Heart right ventricle (tissue), 16 donors: ENCODE data around the gene METTL1. TPM values are rescaled to one million over a fixed set of nuclear protein-coding genes. Genes with fewer than 3 reads are reported as not detected.

Experiments used
- ATAC-seq, 8 donors: fragments of 200-7000 bp; cut with Tn5 transposase; one replicate each; pipeline ENCODE4 v1.9.1; 2020; ENCODE audit warnings: mild to moderate bottlenecking in 8 of 8, moderate library complexity in 8 of 8, moderate number of reproducible peaks in 1 of 8
- DNase-seq, 2 donors: peaks; one replicate each; pipeline ENCODE4 v3.0.0-alpha.2; 2020
- H3K27ac ChIP-seq, 10 donors: fragments of 200-600 bp; sonication (generic) in 2 of 10; one replicate each; pipeline versions ENCODE4 v1.5.0 to v1.8.0; 2020 to 2022; ENCODE audit warnings: mild to moderate bottlenecking in 3 of 10
- H3K27me3 ChIP-seq, 7 donors: fragments of 200-600 bp; one replicate each; pipeline ENCODE4 v1.8.0; 2021 to 2022; ENCODE audit warnings: mild to moderate bottlenecking in 2 of 7
- H3K36me3 ChIP-seq, 9 donors: fragments of 200-600 bp; sonication (generic) in 1 of 9; one replicate each; pipeline versions ENCODE4 v1.5.0 to v1.8.0; 2020 to 2022; ENCODE audit warnings: mild to moderate bottlenecking in 2 of 9
- H3K4me1 ChIP-seq, 9 donors: fragments of 200-600 bp; sonication (generic) in 1 of 9; one replicate each; pipeline versions ENCODE4 v1.5.0 to v1.8.0; 2020 to 2022; ENCODE audit warnings: mild to moderate bottlenecking in 4 of 9
- H3K4me3 ChIP-seq, 10 donors: fragments of 200-600 bp; sonication (generic) in 2 of 10; one replicate each; pipeline versions ENCODE4 v1.5.0 to v1.8.0; 2020 to 2022; ENCODE audit warnings: mild to moderate bottlenecking in 7 of 10, moderate library complexity in 2 of 10
- H3K9me3 ChIP-seq, 11 donors: fragments of 200-600 bp in 10 of 11; sonication (generic) in 2 of 11; one replicate each; pipeline versions ENCODE4 v1.5.0 to v1.8.0; 2013 to 2022; ENCODE audit warnings: mild to moderate bottlenecking in 2 of 11, control low read depth in 1 of 11, moderate library complexity in 1 of 11
- WGBS, 2 donors: extraction: QIAGEN DNeasy Blood & Tissue Kit; methylation state at CpG; one replicate each; pipeline ENCODE4 v1.1.7; 2013; ENCODE audit warnings: inconsistent platforms in 1 of 2; 5-methylcytosine and 5-hydroxymethylcytosine counted together
- intact Hi-C, 10 donors: fragments of 100-400 bp; cut with DNase I; formaldehyde crosslinking; loops; one replicate each; pipeline versions ENCODE4 v1.11.1 to v1.14.2; 2022
- polyA plus RNA-seq, 2 donors: library from polyadenylated mRNA; stranded (reverse); fragments of 200-250 nt; gene quantifications; one replicate each; pipeline ENCODE4 v1.2.3, GENCODE V29; 2013
- total RNA-seq, 10 donors: library from RNA; stranded (reverse); fragmentation: NEBNext Ultra II Directional in 3 of 10; extraction: Animal tissue kit (Norgen Biotek cat#: 25700) in 3 of 10; gene quantifications; one replicate each; pipeline versions ENCODE4 v1.2.1 to v1.2.4, GENCODE V29; 2021 to 2023
- TF ChIP-seq, protein P1 (sequence below), 9 donors: fragments of 200-600 bp; sonication (generic) in 2 of 9; IDR thresholded peaks; one replicate each; pipeline versions ENCODE4 v1.5.0 to v1.8.0; 2021 to 2022; ENCODE audit warnings: antibody characterized with exemption in 9 of 9, mild to moderate bottlenecking in 5 of 9, moderate library complexity in 1 of 9
- donor health status: Arrhythmogenic right ventricular cardiomyopathy.
- donor health status: ischemic (EF 13 %, LVEDD 7.1; RV severe dilation, severe dysfunction).
- donor health status: healthy with polysubstance abuse.
- donor health status: DM: no; HTN: yes; CAD: no.
- donor health status: DM: no; HTN: no; CAD: no.
- donor health status: ischemic (EF 25% LVEDD 6.9; RV normal size, moderate dysfunction).
- donor health status: ischemic (EF 25% LVEDD 5.7; RV mildly dilated, moderate dysfunction).
- donor health status: healthy.
- donor health status: DM: yes; HTN: yes; CAD: no.
- donor health status: Ischemic cardiomyopathy.
- donor health status: ischemic (EF 35%, LVEDD 5.7; RV mildly dilated, moderate dysfunction).
- donor health status: nonischemic (EF 11% LVEDD 7.7; RV severe dilation, severe dysfunction).
- donor health status: DM: yes; HTN: yes; CAD: no.
- donor health status: PGD.
- donor health status: ischemic (EF 29% LVEDD 5.4; RV normal size, mild dysfunction).
- donor health status: nonischemic (EF 23%, LVEDD 6.1; RV moderate dilation, normal function).

The METTL1 gene
- total and polyA plus RNA-seq, 12 donors, result 5.6 to 29.4 (median 8.3) TPM

DNA sequence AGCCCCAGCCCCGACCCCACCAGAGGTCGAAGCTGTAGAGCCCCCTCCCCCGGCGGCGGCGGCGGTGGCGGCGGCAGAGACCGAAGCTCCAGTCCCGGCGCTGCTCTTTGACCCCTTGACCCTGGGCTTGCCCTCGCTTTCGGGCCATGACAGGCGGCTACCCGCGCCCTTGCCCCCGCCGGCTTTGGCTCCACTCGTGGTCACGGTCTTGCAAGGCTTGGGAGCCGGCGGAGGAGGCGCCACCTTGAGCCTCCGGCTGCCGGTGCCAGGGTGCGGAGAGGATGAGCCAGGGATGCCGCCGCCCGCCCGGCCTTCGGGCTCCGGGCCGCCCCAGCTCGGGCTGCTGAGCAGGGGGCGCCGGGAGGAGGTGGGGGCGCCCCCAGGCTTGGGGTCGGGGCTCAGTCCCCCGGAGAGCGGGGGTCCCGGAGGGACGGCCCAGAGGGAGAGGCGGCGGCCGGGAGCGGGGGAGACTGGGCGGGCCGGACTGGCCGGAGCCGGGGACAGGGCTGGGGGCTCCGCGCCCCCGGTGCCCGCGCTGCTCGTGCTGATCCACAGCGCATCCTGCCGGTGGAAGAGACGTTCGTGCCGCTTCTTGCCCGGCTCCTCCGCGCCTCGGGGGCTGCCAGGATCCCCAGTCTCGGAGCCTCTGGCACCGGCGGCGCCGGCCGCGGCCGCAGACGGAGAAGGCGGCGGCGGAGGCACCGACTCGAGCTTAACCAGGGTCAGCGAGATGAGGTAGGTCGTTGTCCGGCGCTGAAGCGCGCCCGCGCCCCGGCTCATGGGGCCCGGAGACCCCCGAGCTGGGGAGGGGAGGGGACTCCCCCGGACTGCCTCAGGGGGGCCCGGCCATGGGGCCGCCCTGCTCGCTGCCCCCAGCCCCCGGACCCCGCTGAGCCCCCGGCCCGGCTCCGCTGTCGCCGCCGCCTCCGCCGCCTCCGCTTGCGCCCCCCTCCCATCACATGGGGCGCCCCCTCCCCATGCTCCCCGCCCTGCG is 34.1 kb downstream of the METTL1 start:
- Histone ChIP-seq H3K4me1 (peaks cover 19 to 65% (median 34%) of the 10 kb centered on the region in 9 donors), H3K36me3 (peaks cover 0 to 33% (median 0%) of the 10 kb centered on the region in 9 donors), H3K27ac (peak overlapping the region; percentile 7 to 77 (median 47)), H3K9me3 (no peaks in the 10 kb centered on the region), H3K4me3 (peak overlapping the region; percentile 25 to 56 (median 50)), H3K27me3 (peaks cover 13 to 84% (median 72%) of the 10 kb centered on the region in 7 donors)
- no peak for DNase-seq
- TF ChIP-seq, protein P1, sequence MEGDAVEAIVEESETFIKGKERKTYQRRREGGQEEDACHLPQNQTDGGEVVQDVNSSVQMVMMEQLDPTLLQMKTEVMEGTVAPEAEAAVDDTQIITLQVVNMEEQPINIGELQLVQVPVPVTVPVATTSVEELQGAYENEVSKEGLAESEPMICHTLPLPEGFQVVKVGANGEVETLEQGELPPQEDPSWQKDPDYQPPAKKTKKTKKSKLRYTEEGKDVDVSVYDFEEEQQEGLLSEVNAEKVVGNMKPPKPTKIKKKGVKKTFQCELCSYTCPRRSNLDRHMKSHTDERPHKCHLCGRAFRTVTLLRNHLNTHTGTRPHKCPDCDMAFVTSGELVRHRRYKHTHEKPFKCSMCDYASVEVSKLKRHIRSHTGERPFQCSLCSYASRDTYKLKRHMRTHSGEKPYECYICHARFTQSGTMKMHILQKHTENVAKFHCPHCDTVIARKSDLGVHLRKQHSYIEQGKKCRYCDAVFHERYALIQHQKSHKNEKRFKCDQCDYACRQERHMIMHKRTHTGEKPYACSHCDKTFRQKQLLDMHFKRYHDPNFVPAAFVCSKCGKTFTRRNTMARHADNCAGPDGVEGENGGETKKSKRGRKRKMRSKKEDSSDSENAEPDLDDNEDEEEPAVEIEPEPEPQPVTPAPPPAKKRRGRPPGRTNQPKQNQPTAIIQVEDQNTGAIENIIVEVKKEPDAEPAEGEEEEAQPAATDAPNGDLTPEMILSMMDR (IDR thresholded peaks at IDR 0.05), result peak in 7 of 9 donors; percentile 18 to 56 (median 33)
- intact Hi-C loops, result no loop called here
- 3 to 12% methylated on average over 67 to 110 of the region's 110 CpGs for WGBS, 2 donors
- ATAC-seq, result peak in 2 of 8 donors; percentile 4 to 13

DNA sequence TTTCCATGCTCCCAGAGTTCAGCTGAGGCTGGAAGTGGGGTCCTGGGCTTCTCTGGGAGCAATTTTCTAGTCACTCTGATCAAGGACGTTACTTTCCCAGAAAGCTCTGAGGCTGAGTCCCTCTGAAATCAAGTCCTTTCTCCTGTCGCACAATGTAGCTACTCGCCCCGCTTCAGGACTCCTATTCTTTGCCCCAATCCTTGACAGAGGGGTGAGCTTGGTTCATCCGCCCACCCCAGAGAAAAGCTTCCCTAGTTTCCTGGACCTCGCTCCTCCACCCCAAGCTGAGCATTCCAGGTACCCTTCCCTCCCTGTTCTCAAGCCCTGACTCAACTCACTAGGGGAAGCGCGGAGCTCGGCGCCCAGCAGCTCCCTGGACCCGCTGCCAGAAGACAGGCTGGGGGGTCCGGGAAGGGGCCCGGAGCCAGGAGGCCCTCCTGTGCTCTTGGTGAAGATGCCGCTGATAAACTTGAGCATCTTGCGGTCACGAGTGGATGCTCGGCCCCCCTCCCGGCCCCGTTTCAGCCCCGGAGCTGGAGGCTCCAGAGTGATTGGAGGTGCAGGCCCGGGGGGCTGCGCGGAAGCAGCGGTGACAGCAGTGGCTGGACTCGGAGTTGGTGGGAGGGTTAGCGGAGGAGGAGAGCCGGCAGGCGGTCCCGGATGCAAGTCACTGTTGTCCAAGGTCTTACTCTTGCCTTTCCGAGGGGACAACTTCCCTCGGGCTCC is 35.0 kb downstream of the METTL1 start:
- TF ChIP-seq, protein P1 (IDR thresholded peaks at IDR 0.05), result no peak
- DNase-seq (no peak), ATAC-seq (no peak)
- Histone ChIP-seq H3K27ac (peak overlapping the region; percentile 4 to 77 (median 47)), H3K4me1 (peaks cover 19 to 58% (median 34%) of the 10 kb centered on the region in 9 donors), H3K4me3 (peak overlapping the region; percentile 25 to 56 (median 50)), H3K27me3 (peaks cover 13 to 89% (median 75%) of the 10 kb centered on the region in 7 donors), H3K36me3 (peaks cover 0 to 41% (median 0%) of the 10 kb centered on the region in 9 donors), H3K9me3 (no peaks in the 10 kb centered on the region)
- WGBS, 2 donors, result 9 to 10% methylated on average over 28 to 31 of the region's 31 CpGs
- intact Hi-C loops, result no loop called here

DNA sequence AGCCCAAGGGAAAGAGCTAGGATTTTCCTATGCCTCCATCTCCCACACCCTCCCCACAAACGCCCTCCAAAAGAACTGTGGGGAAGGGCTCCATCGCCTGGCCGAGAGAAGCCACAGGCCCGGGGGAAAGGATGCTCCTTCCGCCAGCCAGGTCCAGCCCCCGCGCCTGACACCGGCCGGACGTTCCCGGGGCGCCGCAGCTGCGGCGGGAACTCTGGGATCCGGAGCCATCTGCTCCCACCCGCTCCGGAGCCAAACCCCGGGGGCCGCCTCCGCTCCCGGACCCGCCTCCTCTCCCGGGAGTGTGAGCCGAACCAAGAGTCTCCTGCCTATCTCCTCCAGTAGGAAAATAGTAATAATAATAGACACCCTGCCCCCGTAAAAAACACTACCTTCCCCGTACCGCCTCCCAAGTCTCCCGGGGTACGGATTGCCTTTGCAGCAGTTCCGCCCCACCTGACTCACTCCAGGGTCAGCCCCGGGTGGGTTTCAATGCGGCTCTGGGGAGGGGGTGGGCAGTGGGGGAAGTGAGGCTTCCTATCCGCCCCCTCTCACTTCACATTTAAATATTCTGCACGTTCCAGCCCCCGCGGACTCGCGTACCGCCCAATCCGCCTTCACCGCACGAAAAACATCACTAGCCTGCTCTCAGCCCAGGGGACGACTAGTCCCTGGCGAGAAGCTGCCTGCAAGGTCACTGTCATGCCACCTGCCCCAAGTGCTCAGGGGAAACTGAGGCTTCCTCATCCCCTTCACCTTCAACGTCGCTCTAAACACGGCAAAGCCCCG is 35.8 kb downstream of the METTL1 start:
- WGBS, 2 donors, result 5 to 6% methylated on average over 49 of the region's 49 CpGs
- Histone ChIP-seq H3K4me3 (peak overlapping the region; percentile 16 to 56 (median 50)), H3K27me3 (peaks cover 13 to 97% (median 75%) of the 10 kb centered on the region in 7 donors), H3K4me1 (peaks cover 19 to 51% (median 34%) of the 10 kb centered on the region in 9 donors), H3K9me3 (no peaks in the 10 kb centered on the region), H3K36me3 (peaks cover 0 to 49% (median 0%) of the 10 kb centered on the region in 9 donors), H3K27ac (peak overlapping the region in 8 of 10 donors; percentile 4 to 77 (median 47))
- TF ChIP-seq, protein P1 (IDR thresholded peaks at IDR 0.05), result peak in 6 of 9 donors; percentile 7 to 55 (median 42)
- ATAC-seq (peak; percentile 32 to 76 (median 50)), DNase-seq (peak; percentile 53 to 61)
- intact Hi-C loops, result no loop called here
